Tibial artery (tissue), 4 donors: ENCODE results near the gene MMP20.

Experiments
- DNase-seq, 2 donors: peaks; one replicate each; pipeline ENCODE4 v3.0.0-alpha.2; 2019
- H3K27ac ChIP-seq, 2 donors: fragments of 200-600 bp; sonication (generic) in 1 of 2; 1 replicate in 1 of 2; 2 replicates in 1 of 2; pipeline ENCODE4 v1.5.1; 2018 to 2019; ENCODE audit warnings: mild to moderate bottlenecking in 1 of 2
- H3K27me3 ChIP-seq, 2 donors: fragments of 200-600 bp; sonication (generic) in 1 of 2; one replicate each; pipeline versions ENCODE4 v1.5.1 to v1.6.0; 2016 to 2019
- H3K36me3 ChIP-seq, 3 donors: fragments of 200-600 bp; sonication (generic) in 2 of 3; one replicate each; pipeline ENCODE4 v1.5.1; 2016 to 2019; ENCODE audit warnings: mild to moderate bottlenecking in 2 of 3
- H3K4me1 ChIP-seq, 4 donors: fragments of 200-600 bp; sonication (generic) in 2 of 4; 1 replicate in 3 of 4; 2 replicates in 1 of 4; pipeline ENCODE4 v1.5.1; 2016 to 2019
- H3K4me3 ChIP-seq, 2 donors: fragments of 200-600 bp; sonication (generic) in 1 of 2; 1 replicate in 1 of 2; 2 replicates in 1 of 2; pipeline ENCODE4 v1.5.1; 2018 to 2019; ENCODE audit warnings: mild to moderate bottlenecking in 2 of 2
- H3K9me3 ChIP-seq, 3 donors: fragments of 200-600 bp; sonication (generic) in 1 of 3; one replicate each; pipeline ENCODE4 v1.5.1; 2016 to 2019
- intact Hi-C: fragments of 100-400 bp; cut with DNase I; formaldehyde crosslinking; loops from one replicate; pipeline ENCODE4 v1.15.0; 2023; ENCODE audit warnings: low total_unique reads
- TF ChIP-seq, protein P1 (sequence below), 2 experiments: fragments of 200-600 bp in 1 of 2; fragments of 450-650 bp in 1 of 2; IDR thresholded peaks; one replicate each; pipeline ENCODE4 v1.5.1; 2017 to 2019; ENCODE audit warnings: antibody characterized with exemption in 2 of 2, mild to moderate bottlenecking in 1 of 2, moderate library complexity in 1 of 2

MMP20 gene

DNA sequence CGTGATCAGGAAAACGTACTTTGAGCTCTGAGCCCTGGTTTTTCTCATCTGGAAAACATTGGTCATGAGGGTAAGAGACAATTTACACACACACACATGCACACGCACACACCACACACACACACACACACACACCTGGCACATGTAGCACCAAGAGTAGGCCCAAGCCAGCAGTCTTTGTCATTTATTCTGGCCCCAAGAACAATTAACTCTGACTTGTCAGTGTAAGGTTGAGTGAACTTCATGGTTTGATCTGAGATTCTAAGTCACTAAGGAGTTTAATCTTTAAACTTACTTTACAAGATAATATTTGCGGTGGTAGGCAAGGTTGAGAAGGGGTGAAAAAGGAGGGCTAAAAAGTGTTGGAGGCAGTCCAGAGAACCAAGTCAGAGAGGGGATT is 44.1 kb downstream of the MMP20 start:
- TF ChIP-seq, protein P1, sequence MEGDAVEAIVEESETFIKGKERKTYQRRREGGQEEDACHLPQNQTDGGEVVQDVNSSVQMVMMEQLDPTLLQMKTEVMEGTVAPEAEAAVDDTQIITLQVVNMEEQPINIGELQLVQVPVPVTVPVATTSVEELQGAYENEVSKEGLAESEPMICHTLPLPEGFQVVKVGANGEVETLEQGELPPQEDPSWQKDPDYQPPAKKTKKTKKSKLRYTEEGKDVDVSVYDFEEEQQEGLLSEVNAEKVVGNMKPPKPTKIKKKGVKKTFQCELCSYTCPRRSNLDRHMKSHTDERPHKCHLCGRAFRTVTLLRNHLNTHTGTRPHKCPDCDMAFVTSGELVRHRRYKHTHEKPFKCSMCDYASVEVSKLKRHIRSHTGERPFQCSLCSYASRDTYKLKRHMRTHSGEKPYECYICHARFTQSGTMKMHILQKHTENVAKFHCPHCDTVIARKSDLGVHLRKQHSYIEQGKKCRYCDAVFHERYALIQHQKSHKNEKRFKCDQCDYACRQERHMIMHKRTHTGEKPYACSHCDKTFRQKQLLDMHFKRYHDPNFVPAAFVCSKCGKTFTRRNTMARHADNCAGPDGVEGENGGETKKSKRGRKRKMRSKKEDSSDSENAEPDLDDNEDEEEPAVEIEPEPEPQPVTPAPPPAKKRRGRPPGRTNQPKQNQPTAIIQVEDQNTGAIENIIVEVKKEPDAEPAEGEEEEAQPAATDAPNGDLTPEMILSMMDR (IDR thresholded peaks at IDR 0.05): no peak
- no peak overlapping the region for H3K27ac ChIP-seq
- no peaks in the 10 kb centered on the region for H3K27me3 ChIP-seq
- DNase-seq: no peak
- H3K36me3 ChIP-seq: no peaks in the 10 kb centered on the region
- intact Hi-C loops: no loop called here
- no peaks in the 10 kb centered on the region for H3K9me3 ChIP-seq
- no peaks in the 10 kb centered on the region for H3K4me1 ChIP-seq
- H3K4me3 ChIP-seq: no peak overlapping the region

DNA sequence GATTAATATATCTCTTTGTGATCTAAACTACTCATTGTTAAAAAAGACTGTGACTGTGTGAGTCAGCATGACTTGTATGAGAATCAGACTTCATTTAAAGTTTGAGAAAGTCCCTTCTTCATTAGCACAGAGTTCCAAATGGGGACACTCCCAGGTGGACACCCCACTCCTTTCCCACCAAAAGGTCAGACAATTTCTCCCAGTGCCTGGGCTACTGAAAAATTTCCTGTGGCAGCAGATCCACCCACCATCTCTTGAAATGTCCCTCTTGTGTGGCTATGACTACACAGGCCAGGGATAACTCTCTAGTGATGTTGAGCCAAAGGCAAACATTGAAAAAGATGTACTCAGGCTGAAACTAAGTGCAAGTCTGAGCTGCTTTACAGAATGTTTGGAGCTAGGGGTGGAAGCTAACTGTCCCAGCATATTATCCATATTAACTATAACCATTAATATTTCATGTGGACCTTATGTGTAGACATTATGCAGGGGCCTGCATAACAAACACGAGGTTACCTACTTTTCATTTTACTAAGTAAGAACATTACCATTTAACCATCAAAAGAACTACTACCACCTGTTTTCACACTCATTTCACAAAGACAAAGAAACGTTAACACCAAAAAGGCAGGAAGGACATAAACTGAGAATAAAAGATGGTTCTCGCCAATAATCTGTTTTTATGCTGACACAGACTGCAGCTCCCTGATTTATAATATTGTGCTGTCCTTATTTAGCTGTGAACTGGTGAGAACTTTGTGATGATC is 44.8 kb downstream of the MMP20 start:
- Histone ChIP-seq H3K36me3 (no peaks in the 10 kb centered on the region), H3K27me3 (no peaks in the 10 kb centered on the region), H3K27ac (no peak overlapping the region), H3K4me1 (no peaks in the 10 kb centered on the region), H3K9me3 (no peaks in the 10 kb centered on the region), H3K4me3 (no peak overlapping the region)
- TF ChIP-seq, protein P1 (IDR thresholded peaks at IDR 0.05): no peak
- intact Hi-C loops: no loop called here
- DNase-seq: no peak

DNA sequence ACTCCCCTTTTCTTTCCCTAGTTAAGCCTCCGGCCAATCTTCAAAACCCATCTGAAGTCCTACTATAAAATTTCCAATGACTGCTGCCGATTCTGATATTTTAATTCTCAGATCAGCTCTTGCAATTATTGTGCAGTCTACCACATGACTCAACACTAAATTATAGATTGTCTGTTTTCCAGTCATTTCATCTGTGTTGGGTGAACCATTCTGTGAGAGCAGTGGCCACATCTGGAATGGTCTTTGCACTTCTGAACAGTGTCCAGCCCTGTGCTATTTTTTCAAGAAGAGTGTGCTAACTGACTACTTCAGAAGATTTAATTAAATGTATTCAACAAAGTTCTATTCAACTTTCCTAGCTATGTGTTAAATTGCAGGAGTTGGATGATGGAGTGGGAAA is 47.4 kb downstream of the MMP20 start:
- H3K27me3 ChIP-seq: no peaks in the 10 kb centered on the region
- no peaks in the 10 kb centered on the region for H3K9me3 ChIP-seq
- H3K27ac ChIP-seq: no peak overlapping the region
- no peak overlapping the region for H3K4me3 ChIP-seq
- H3K36me3 ChIP-seq: no peaks in the 10 kb centered on the region
- H3K4me1 ChIP-seq: no peaks in the 10 kb centered on the region
- intact Hi-C loops: no loop called here
- DNase-seq: no peak
- TF ChIP-seq, protein P1 (IDR thresholded peaks at IDR 0.05): no peak

GRCh38 chr11:102577182-102577581 is 48.0 kb downstream of the MMP20 start:
- Histone ChIP-seq H3K36me3 (no peaks in the 10 kb centered on the region), H3K27me3 (no peaks in the 10 kb centered on the region), H3K4me1 (no peaks in the 10 kb centered on the region), H3K27ac (no peak overlapping the region), H3K4me3 (no peak overlapping the region), H3K9me3 (no peaks in the 10 kb centered on the region)
- TF ChIP-seq, protein P1 (IDR thresholded peaks at IDR 0.05): no peak
- DNase-seq: no peak
- intact Hi-C loops: no loop called here

DNA sequence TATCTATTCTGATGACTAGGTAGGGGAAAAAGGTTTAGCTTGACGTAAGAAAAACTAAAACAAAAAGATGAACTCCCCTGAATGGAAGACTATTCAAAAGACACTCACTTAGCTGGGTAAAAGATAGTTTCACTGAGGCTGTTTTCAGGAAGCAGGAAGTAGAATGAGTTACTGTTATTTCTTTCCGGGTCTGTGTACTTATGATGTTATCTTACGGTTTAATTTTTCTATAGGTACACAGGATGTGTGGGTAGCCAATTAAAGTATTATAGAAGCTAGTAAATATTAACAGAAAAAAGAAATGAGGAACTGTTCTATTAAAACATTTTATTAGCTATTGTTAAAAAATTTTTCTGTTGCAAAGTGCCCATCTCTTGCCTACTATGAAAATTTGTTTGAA is 48.8 kb downstream of the MMP20 start:
- intact Hi-C loops: no loop called here
- no peak for DNase-seq
- TF ChIP-seq, protein P1 (IDR thresholded peaks at IDR 0.05): no peak
- no peaks in the 10 kb centered on the region for H3K27me3 ChIP-seq
- no peaks in the 10 kb centered on the region for H3K4me1 ChIP-seq
- H3K36me3 ChIP-seq: no peaks in the 10 kb centered on the region
- no peaks in the 10 kb centered on the region for H3K9me3 ChIP-seq
- H3K4me3 ChIP-seq: no peak overlapping the region
- no peak overlapping the region for H3K27ac ChIP-seq
